ENCODE data around the gene INA.

DNA sequence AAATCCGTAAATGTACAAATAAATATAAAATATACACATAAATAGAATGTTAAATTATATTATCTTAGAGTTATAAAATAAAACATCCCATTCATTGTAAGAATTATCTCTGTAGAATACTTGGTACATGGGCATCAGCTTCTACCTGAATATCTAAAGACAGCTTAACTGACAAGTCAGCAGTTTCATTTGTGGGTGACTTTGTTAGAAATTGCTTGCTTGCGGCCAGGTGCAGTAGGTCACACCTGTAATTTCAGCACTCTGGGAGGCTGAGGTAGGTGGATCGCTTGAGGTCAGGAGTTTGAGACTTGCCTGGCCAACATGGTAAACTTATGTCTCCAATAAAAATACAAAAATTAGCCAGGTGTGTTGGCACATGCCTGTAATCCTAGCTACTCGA lies 59.4 kb downstream of the INA start:
- TF ChIP-seq, protein P1, sequence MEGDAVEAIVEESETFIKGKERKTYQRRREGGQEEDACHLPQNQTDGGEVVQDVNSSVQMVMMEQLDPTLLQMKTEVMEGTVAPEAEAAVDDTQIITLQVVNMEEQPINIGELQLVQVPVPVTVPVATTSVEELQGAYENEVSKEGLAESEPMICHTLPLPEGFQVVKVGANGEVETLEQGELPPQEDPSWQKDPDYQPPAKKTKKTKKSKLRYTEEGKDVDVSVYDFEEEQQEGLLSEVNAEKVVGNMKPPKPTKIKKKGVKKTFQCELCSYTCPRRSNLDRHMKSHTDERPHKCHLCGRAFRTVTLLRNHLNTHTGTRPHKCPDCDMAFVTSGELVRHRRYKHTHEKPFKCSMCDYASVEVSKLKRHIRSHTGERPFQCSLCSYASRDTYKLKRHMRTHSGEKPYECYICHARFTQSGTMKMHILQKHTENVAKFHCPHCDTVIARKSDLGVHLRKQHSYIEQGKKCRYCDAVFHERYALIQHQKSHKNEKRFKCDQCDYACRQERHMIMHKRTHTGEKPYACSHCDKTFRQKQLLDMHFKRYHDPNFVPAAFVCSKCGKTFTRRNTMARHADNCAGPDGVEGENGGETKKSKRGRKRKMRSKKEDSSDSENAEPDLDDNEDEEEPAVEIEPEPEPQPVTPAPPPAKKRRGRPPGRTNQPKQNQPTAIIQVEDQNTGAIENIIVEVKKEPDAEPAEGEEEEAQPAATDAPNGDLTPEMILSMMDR (conservative IDR thresholded peaks at IDR 0.05) = no peak
- TF ChIP-seq EZH2 (IDR thresholded peaks at IDR 0.05; ENCODE audit: low read depth) = no peak

Data from PC-9 (cell line).